K562 (cell line): ENCODE measurements around the gene FAM136A. TPM values are rescaled to one million over a fixed set of nuclear protein-coding genes. Genes with fewer than 3 reads are reported as not detected.

Source experiments
- ATAC-seq: fragments of 200-7000 bp; cut with Tn5 transposase; 3 replicates; pipeline ENCODE4 v1.9.1; 2020; ENCODE audit warnings: moderate library complexity
- BruUV-seq: library from RNA; stranded (reverse); fragments of 400-500 nt; replicated peaks from 2 replicates; lab custom pipeline; 2021; lab: Mats Ljungman, UMichigan
- CTCF ChIA-PET: fragments of 300-600 bp; formaldehyde crosslinking; extraction: SDS; loops from one replicate; lab custom pipeline; 2021; ENCODE audit warnings: low intra/inter-chr PET ratio; lab: Yijun Ruan, JAX
- POLR2A ChIA-PET: fragments of 300-600, 350-650 bp; sonication (Branson Sonifier 250); formaldehyde crosslinking; extraction: SDS; loops from one replicate; lab custom pipeline; 2021; ENCODE audit warnings: antibody characterized with exemption, inconsistent platforms; lab: Yijun Ruan, JAX
- DNase-seq, 4 experiments: peaks; one replicate each; pipeline versions ENCODE4 v3.0.0 to v3.0.0-alpha.2; 2011 to 2018; ENCODE audit warnings: low spot score in 3 of 4, mixed read lengths in 3 of 4; ENCODE audit errors: extremely low read depth in 1 of 4
- FAIRE-seq: peaks from 2 replicates; lab custom pipeline; 2011; peaks lifted over from hg19 to GRCh38; lab: Jason Lieb, UNC
- H2AFZ ChIP-seq: 2 replicates; pipeline ENCODE4 v1.6.0; 2011; ENCODE audit warnings: low read depth, low read length, control low read depth, inconsistent platforms
- H3K27ac ChIP-seq: fragments of 200-600 bp; 3 replicates; pipeline ENCODE4 v1.8.0; 2011; ENCODE audit warnings: low read depth, mild to moderate bottlenecking, control low read depth, inconsistent platforms, low read length, moderate library complexity, mixed read lengths; ENCODE audit errors: extremely low read depth
- H3K27me3 ChIP-seq, 2 experiments: fragments of 300-600 bp in 1 of 2; 2 replicates in 1 of 2; 3 replicates in 1 of 2; pipeline versions ENCODE4 v1.6.0 to v1.8.0; 2011; ENCODE audit warnings: inconsistent platforms in 2 of 2, low read length in 2 of 2, mild to moderate bottlenecking in 1 of 2, mixed read lengths in 1 of 2, moderate library complexity in 1 of 2; ENCODE audit not compliant: control insufficient read depth in 2 of 2, insufficient read depth in 2 of 2
- H3K36me3 ChIP-seq: fragments of 300-600 bp; 3 replicates; pipeline ENCODE4 v1.8.0; 2011; ENCODE audit warnings: mild to moderate bottlenecking, low read length, inconsistent platforms; ENCODE audit not compliant: control insufficient read depth, insufficient read depth
- H3K4me1 ChIP-seq, 2 experiments: fragments of 200-600 bp in 1 of 2; replicated peaks in 1 of 2; 2 replicates in 1 of 2; 3 replicates in 1 of 2; pipeline versions ENCODE4 v1.5.1 to v1.8.0; 2011; ENCODE audit warnings: inconsistent platforms in 2 of 2, low read length in 2 of 2, mild to moderate bottlenecking in 1 of 2, mixed read lengths in 1 of 2, moderate library complexity in 1 of 2; ENCODE audit not compliant: control insufficient read depth in 2 of 2, insufficient read depth in 2 of 2
- H3K4me2 ChIP-seq: 2 replicates; pipeline ENCODE4 v1.6.1; 2011; ENCODE audit warnings: low read length, control low read depth, inconsistent platforms, mixed read lengths; ENCODE audit not compliant: insufficient read depth
- H3K4me3 ChIP-seq: fragments of 200-600 bp; sonication (generic), shearing (Covaris generic); 2 replicates; pipeline ENCODE4 v1.5.1; 2016; ENCODE audit warnings: control low read depth, inconsistent platforms
- H3K79me2 ChIP-seq: fragments of 200-600 bp; 3 replicates; pipeline ENCODE4 v1.8.0; 2011; ENCODE audit warnings: low read length, inconsistent platforms; ENCODE audit not compliant: control insufficient read depth, insufficient read depth
- H3K9ac ChIP-seq, 2 experiments: 2 replicates each; pipeline versions ENCODE4 v1.6.0 to v1.6.1; 2011; ENCODE audit warnings: low read depth in 2 of 2, low read length in 2 of 2, control low read depth in 1 of 2, inconsistent platforms in 1 of 2, mild to moderate bottlenecking in 1 of 2, mixed read lengths in 1 of 2; ENCODE audit not compliant: insufficient read depth in 1 of 2
- H3K9me1 ChIP-seq: one replicate; pipeline ENCODE4 v1.6.0; 2011; ENCODE audit warnings: inconsistent platforms, mild to moderate bottlenecking, low read length, moderate library complexity; ENCODE audit not compliant: control insufficient read depth, insufficient read depth
- H3K9me3 ChIP-seq: replicated peaks from 2 replicates; pipeline ENCODE4 v1.5.1; 2011; ENCODE audit warnings: low read depth, low read length, inconsistent platforms; ENCODE audit not compliant: control insufficient read depth, insufficient read depth
- H4K20me1 ChIP-seq: replicated peaks from 2 replicates; pipeline ENCODE4 v1.6.1; 2011; ENCODE audit warnings: low read length, inconsistent platforms, mixed read lengths; ENCODE audit not compliant: control insufficient read depth, insufficient read depth
- ARID2 ChIP-seq: fragments of 450-650 bp; IDR thresholded peaks from 2 replicates; pipeline ENCODE4 v1.6.1; 2017; ENCODE audit warnings: antibody characterized with exemption, mild to moderate bottlenecking
- BRCA1 ChIP-seq, 2 experiments: fragments of 450-650 bp in 1 of 2; sonication (generic) in 1 of 2; formaldehyde crosslinking in 1 of 2; IDR thresholded peaks; 2 replicates each; pipeline versions ENCODE4 v1.5.0 to v1.6.1; 2017 to 2020; ENCODE audit warnings: mild to moderate bottlenecking in 1 of 2, missing genetic modification reagents in 1 of 2
- CBFA2T3 ChIP-seq: fragments of 450-650 bp; IDR thresholded peaks from 2 replicates; pipeline ENCODE4 v1.6.1; 2017
- E4F1 ChIP-seq: fragments of 250-450 bp; sonication (Bioruptor Pico); IDR thresholded peaks from 2 replicates; pipeline ENCODE4 v1.5.0; 2021; ENCODE audit warnings: mild to moderate bottlenecking, borderline replicate concordance
- GTF2B ChIP-seq: IDR thresholded peaks from 2 replicates; pipeline ENCODE4 v1.6.1; 2011; ENCODE audit not compliant: insufficient read length; ENCODE audit errors: extremely low read depth
- MLLT1 ChIP-seq, 2 experiments: fragments of 450-650 bp; IDR thresholded peaks; 2 replicates each; pipeline ENCODE4 v1.6.1; 2016
- RBM34 ChIP-seq: fragments of 200-400 bp; formaldehyde crosslinking; IDR thresholded peaks from 2 replicates; pipeline ENCODE4 v1.6.1; 2018; ENCODE audit warnings: low read length, borderline replicate concordance; ENCODE audit not compliant: insufficient read depth
- SREBF2 ChIP-seq: sonication (generic); formaldehyde crosslinking; IDR thresholded peaks from 2 replicates; pipeline ENCODE4 v1.4.0; 2020; ENCODE audit warnings: mild to moderate bottlenecking, missing genetic modification reagents
- ZNF3 ChIP-seq: fragments of 250-450 bp; sonication (Bioruptor Pico); IDR thresholded peaks from 2 replicates; pipeline ENCODE4 v1.5.0; 2021; ENCODE audit warnings: mild to moderate bottlenecking, moderate library complexity
- WGBS: fragments of 100-300 bp; shearing (Covaris generic); methylation state at CpG from one replicate; pipeline ENCODE4 v1.1.6; 2016; ENCODE audit warnings: low coverage, mixed read lengths; ENCODE audit not compliant: insufficient coverage; ENCODE audit errors: missing lambda C conversion rate; 5-methylcytosine and 5-hydroxymethylcytosine counted together
- in situ Hi-C: fragments of 300-500 bp; cut with MboI; formaldehyde crosslinking; loops from 4 replicates; pipeline ENCODE4 v1.15.0; 2018; ENCODE audit warnings: inconsistent platforms, mixed read lengths
- intact Hi-C: fragments of 100-400 bp; cut with micrococcal nuclease; formaldehyde crosslinking; loops from 2 replicates; pipeline ENCODE4 v1.14.2; 2022
- polyA plus RNA-seq, 8 experiments: library from polyadenylated mRNA; depleted of rRNA in 4 of 8; stranded (reverse) in 5 of 8; unstranded in 3 of 8; fragments of >200 nt; fragmentation: Nextera tagmentation in 2 of 8; fragmentation: Illumina TruSeq in 1 of 8; extraction: Ambion mirVana in 2 of 8; extraction: Trizol in 1 of 8; gene quantifications; 2 replicates each; pipeline versions ENCODE4 v1.2.1 to v1.2.3, GENCODE V29; 2011 to 2014; ENCODE audit warnings: inconsistent platforms in 1 of 8, missing spikeins in 1 of 8
- total RNA-seq, 7 experiments: library from RNA; depleted of rRNA in 6 of 7; stranded (reverse); fragments of >200 nt in 6 of 7; fragmentation: Illumina TruSeq in 2 of 7; extraction: Trizol in 2 of 7; gene quantifications; 2 replicates each; pipeline versions ENCODE4 v1.2.1 to v1.2.3, GENCODE V29; 2011 to 2021; ENCODE audit warnings: low replicate concordance in 1 of 7
- TF ChIP-seq, protein P1 (sequence below): fragments of 250-450 bp; sonication (Bioruptor Pico); IDR thresholded peaks from 2 replicates; pipeline ENCODE4 v1.5.0; 2022; ENCODE audit warnings: mild to moderate bottlenecking
- TF ChIP-seq, protein P2 (sequence below), 2 experiments: fragments of 450-650 bp in 1 of 2; IDR thresholded peaks; 2 replicates each; pipeline ENCODE4 v1.6.1; 2011 to 2017; ENCODE audit warnings: low read depth in 2 of 2, antibody characterized with exemption in 1 of 2, borderline replicate concordance in 1 of 2, low read length in 1 of 2, mild to moderate bottlenecking in 1 of 2, mixed read lengths in 1 of 2; ENCODE audit not compliant: control insufficient read depth in 1 of 2

FAM136A gene
- total and polyA plus RNA-seq, 9 of the 15 experiments (the other 6 are each of a cell fraction or from before 2014, with no cell fraction given) = 89.0 to 151 (median 104) TPM

DNA sequence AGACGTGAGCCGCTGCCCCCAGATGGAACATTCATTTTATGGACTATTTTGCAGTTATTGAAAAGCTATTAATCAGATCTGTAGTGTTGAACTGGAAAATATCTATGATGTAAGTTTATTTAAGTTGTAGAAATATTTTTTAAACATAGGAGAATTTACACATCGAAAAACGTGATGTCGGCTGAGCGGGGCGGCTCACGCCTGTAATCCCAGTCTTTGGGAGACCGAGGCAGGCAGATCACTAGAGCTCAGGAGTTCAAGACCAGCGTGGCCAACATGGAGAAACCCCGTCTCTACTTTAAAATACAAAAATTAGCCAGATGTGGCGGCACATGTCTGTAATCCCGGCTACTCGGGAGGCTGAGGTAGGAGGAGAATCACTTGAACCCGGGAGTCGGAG lies 51.4 kb downstream of the FAM136A start:
- ChIA-PET CTCF (no interaction called here), POLR2A (interaction anchor here (1.2 to 2.6 kb wide), 3 partner anchors 8 to 43 kb away, joined by 4 to 17 read pairs (median 10); partner anchors contain the start of genes PCYOX1 and SNRPG)
- H3K79me2 ChIP-seq = peaks cover 30% of the 10 kb centered on the region
- intact Hi-C loops (no loop called here), in situ Hi-C loops (no loop called here)
- no peaks in the 10 kb centered on the region for H3K9me1 ChIP-seq
- no peak overlapping the region for H3K4me3 ChIP-seq
- no peak for DNase-seq
- no peak for FAIRE-seq
- no peak overlapping the region for H3K9ac ChIP-seq
- H3K4me1 ChIP-seq = peaks cover 3 to 18% of the 10 kb centered on the region in 2 experiments; a peak in 4 of 5 replicates
- 72% methylated on average over 16 of the region's 16 CpGs for WGBS
- peak overlapping the region; percentile 91 for H2AFZ ChIP-seq
- no peaks in the 10 kb centered on the region for H4K20me1 ChIP-seq
- H3K27me3 ChIP-seq = no peaks in the 10 kb centered on the region
- no peaks in the 10 kb centered on the region for H3K9me3 ChIP-seq
- no peak overlapping the region; the same call in 1 of the 2 replicates for H3K4me2 ChIP-seq
- no TSS peak for BruUV-seq
- peaks cover 3% of the 10 kb centered on the region; the same call in 2 of the 3 replicates for H3K36me3 ChIP-seq
- no peak overlapping the region for H3K27ac ChIP-seq
- no peak for ATAC-seq
- TF ChIP-seq, protein P1, sequence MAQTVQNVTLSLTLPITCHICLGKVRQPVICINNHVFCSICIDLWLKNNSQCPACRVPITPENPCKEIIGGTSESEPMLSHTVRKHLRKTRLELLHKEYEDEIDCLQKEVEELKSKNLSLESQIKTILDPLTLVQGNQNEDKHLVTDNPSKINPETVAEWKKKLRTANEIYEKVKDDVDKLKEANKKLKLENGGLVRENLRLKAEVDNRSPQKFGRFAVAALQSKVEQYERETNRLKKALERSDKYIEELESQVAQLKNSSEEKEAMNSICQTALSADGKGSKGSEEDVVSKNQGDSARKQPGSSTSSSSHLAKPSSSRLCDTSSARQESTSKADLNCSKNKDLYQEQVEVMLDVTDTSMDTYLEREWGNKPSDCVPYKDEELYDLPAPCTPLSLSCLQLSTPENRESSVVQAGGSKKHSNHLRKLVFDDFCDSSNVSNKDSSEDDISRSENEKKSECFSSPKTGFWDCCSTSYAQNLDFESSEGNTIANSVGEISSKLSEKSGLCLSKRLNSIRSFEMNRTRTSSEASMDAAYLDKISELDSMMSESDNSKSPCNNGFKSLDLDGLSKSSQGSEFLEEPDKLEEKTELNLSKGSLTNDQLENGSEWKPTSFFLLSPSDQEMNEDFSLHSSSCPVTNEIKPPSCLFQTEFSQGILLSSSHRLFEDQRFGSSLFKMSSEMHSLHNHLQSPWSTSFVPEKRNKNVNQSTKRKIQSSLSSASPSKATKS = no peak
- TF ChIP-seq CBFA2T3 (no peak), ZNF3 (no peak), MLLT1 (IDR thresholded peaks at IDR 0.05) (peak in 1 of 2 experiments; percentile 91; a peak in 2 of 4 replicates), SREBF2 (CRISPR knock-in tag) (no peak), RBM34 (no peak), BRCA1 (IDR thresholded peaks at IDR 0.05) (no peak), BRCA1 (CRISPR knock-in tag; IDR thresholded peaks at IDR 0.05) (no peak), GTF2B (no peak), E4F1 (no peak), ARID2 (no peak)
- TF ChIP-seq, protein P2, sequence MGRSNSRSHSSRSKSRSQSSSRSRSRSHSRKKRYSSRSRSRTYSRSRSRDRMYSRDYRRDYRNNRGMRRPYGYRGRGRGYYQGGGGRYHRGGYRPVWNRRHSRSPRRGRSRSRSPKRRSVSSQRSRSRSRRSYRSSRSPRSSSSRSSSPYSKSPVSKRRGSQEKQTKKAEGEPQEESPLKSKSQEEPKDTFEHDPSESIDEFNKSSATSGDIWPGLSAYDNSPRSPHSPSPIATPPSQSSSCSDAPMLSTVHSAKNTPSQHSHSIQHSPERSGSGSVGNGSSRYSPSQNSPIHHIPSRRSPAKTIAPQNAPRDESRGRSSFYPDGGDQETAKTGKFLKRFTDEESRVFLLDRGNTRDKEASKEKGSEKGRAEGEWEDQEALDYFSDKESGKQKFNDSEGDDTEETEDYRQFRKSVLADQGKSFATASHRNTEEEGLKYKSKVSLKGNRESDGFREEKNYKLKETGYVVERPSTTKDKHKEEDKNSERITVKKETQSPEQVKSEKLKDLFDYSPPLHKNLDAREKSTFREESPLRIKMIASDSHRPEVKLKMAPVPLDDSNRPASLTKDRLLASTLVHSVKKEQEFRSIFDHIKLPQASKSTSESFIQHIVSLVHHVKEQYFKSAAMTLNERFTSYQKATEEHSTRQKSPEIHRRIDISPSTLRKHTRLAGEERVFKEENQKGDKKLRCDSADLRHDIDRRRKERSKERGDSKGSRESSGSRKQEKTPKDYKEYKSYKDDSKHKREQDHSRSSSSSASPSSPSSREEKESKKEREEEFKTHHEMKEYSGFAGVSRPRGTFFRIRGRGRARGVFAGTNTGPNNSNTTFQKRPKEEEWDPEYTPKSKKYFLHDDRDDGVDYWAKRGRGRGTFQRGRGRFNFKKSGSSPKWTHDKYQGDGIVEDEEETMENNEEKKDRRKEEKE (IDR thresholded peaks at IDR 0.05; ENCODE audit: borderline replicate concordance in 1 of 2, control insufficient read depth in 1 of 2, low read depth in 2 of 2, low read length in 1 of 2) = no peak
